Cardiac fibroblast (primary cell): ENCODE measurements around the gene TSPAN18.

Experiments used
- DNase-seq, 2 donors: peaks; one replicate each; pipeline versions ENCODE4 v3.0.0 to v3.0.0-alpha.2; 2010; ENCODE audit warnings: low read depth in 2 of 2
- H3K4me3 ChIP-seq, 2 donors: replicated peaks in 1 of 2; 1 replicate in 1 of 2; 2 replicates in 1 of 2; pipeline ENCODE4 v1.5.1; 2011; ENCODE audit warnings: low read depth in 2 of 2, low read length in 2 of 2, mild to moderate bottlenecking in 2 of 2, moderate library complexity in 1 of 2
- TF ChIP-seq, protein P1 (sequence below): IDR thresholded peaks from one replicate; pipeline ENCODE4 v1.5.1; 2011; ENCODE audit warnings: low read depth, mild to moderate bottlenecking, low read length, inconsistent platforms

Gene TSPAN18

GRCh38 chr11:44968510-44968909, 241.7 kb downstream of the TSPAN18 start:
- TF ChIP-seq, protein P1, sequence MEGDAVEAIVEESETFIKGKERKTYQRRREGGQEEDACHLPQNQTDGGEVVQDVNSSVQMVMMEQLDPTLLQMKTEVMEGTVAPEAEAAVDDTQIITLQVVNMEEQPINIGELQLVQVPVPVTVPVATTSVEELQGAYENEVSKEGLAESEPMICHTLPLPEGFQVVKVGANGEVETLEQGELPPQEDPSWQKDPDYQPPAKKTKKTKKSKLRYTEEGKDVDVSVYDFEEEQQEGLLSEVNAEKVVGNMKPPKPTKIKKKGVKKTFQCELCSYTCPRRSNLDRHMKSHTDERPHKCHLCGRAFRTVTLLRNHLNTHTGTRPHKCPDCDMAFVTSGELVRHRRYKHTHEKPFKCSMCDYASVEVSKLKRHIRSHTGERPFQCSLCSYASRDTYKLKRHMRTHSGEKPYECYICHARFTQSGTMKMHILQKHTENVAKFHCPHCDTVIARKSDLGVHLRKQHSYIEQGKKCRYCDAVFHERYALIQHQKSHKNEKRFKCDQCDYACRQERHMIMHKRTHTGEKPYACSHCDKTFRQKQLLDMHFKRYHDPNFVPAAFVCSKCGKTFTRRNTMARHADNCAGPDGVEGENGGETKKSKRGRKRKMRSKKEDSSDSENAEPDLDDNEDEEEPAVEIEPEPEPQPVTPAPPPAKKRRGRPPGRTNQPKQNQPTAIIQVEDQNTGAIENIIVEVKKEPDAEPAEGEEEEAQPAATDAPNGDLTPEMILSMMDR = no peak
- H3K4me3 ChIP-seq = no peak overlapping the region
- DNase-seq = no peak

DNA sequence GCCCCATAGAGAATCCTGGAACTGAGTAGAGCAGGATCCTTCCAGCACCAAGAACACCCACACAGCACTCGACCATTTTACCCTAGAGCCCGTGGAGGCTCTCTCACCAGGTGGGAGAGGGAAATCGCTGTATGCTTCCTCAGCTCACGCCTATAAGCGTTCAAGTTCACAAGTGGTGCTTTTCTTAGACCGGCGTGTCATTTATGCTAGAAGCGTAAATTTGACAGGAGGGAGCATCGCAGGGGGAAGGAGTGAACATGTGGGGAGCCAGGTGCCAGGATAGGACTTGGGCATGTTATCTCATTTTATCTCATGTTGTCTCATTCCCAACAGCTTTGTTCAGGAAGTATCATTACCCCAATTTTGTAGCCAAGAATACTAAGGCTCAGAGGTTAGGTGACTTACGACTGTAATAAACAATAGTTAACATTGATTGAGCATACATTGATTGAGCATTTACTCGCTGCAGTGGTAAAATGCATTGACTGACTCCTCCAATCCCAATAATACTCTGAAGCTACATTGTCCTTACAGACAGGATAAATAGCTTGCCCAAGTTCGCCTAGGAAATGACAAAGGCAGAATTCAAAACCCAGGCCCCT, 243.0 kb downstream of the TSPAN18 start:
- TF ChIP-seq, protein P1 = no peak

DNA sequence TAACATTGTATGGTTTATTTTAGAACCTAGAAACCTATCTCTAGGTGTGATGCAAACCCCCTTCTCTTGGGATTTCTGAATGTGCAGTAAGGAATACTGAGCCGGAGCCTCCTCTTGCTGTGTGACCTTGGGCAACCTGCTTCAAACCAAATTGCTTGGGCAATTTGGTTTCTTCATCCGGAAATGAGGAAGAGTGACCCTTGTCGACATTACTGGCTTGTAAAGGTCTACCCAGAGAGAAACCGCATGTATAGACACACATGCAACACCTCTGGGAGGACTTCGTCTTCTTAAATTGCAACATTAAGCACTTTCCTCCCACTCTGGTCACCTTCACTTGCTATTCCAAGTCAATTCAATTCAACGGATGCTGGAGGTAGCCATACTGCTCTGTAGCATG, 243.5 kb downstream of the TSPAN18 start:
- no peak overlapping the region for H3K4me3 ChIP-seq
- TF ChIP-seq, protein P1 = no peak
- DNase-seq = no peak

More for the DNA sequence above, 243.0 kb downstream of the TSPAN18 start:
- no peak for DNase-seq
- H3K4me3 ChIP-seq = no peak overlapping the region

GRCh38 chr11:44971185-44971584, 244.4 kb downstream of the TSPAN18 start:
- TF ChIP-seq, protein P1 = no peak

DNA sequence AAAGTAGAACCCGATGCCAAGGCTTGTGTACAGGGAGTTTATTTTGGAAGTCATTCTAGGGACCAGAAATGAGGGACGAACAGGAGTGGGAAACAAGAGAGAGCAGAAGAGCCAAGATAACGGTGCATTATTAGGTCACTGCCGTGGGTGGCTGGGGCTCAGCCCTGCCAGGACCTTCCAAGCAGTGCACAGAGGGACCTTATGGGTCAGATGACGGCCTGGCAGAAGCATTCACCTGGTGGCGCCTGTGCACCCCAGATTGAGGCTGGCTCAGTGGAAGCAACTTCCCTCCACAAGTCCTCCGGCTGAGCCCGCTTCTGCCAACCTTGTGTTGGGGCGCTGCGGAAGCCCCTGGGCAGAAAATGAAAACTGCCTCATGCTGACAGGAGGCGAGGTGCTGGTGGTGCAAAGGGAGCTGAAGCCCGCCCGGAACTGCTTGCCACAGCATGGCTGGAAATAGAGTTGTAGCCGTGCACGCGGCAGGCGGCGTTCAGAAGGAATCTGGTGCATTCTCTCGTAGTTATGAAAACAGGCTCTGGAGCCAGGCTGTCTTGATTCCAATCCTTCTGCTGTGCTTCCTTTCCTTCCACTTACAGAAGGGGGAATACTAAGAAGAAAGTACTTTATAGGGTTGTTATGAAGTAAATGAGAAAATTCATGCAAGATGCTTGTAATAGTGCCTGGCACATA, 246.1 kb downstream of the TSPAN18 start:
- DNase-seq = peak in 1 of 2 donors; percentile 34
- no peak overlapping the region for H3K4me3 ChIP-seq
- TF ChIP-seq, protein P1 = no peak

More at GRCh38 chr11:44971185-44971584, 244.4 kb downstream of the TSPAN18 start:
- H3K4me3 ChIP-seq = no peak overlapping the region
- DNase-seq = no peak

- TF ChIP-seq, protein P1 = no peak
- no peak overlapping the region for H3K4me3 ChIP-seq
- no peak for DNase-seq
Measured at GRCh38 chr11:44973632-44974401, 247.1 kb downstream of the TSPAN18 start.
